ENCODE results near the gene GINS2.

Gene GINS2

DNA sequence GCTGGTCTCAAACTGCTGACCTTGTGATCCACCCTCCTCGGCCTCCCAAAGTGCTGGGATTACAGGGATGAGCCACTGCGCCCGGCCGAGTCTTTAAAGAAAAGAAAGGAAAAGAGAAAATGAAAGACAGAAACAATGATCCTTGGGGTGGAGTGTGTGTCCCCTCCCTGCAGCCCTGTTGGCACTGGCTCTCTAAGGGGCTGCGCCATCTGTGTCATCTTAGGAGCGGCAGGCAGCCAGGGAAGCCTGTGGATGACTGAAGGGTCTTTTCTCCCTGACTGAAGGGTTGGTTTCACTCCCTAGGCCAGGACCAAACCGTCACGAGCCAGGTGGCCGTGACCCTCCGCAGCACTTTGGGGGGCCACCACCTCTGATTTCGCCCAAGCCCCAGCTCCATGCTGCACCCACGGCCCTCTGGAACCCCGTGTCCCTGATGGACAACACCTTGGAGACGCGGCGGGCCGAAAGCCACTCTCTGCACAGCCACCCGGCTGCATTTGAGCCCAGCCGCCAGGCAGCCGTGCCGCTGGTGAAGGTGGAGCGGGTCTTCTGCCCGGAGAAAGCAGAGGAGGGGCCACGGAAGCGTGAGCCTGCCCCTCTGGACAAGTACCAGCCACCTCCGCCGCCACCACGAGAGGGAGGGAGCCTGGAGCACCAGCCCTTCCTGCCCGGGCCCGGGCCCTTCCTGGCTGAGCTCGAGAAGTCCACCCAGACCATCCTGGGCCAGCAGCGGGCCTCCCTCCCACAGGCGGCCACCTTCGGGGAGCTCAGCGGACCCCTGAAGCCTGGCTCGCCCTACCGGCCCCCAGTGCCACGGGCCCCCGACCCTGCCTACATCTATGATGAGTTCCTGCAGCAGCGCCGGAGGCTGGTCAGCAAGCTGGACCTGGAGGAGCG lies 27.7 kb downstream of the GINS2 start:
- Histone ChIP-seq H3K27ac (no peak overlapping the region), H3K4me3 (no peak overlapping the region)
- TF ChIP-seq, protein P1, sequence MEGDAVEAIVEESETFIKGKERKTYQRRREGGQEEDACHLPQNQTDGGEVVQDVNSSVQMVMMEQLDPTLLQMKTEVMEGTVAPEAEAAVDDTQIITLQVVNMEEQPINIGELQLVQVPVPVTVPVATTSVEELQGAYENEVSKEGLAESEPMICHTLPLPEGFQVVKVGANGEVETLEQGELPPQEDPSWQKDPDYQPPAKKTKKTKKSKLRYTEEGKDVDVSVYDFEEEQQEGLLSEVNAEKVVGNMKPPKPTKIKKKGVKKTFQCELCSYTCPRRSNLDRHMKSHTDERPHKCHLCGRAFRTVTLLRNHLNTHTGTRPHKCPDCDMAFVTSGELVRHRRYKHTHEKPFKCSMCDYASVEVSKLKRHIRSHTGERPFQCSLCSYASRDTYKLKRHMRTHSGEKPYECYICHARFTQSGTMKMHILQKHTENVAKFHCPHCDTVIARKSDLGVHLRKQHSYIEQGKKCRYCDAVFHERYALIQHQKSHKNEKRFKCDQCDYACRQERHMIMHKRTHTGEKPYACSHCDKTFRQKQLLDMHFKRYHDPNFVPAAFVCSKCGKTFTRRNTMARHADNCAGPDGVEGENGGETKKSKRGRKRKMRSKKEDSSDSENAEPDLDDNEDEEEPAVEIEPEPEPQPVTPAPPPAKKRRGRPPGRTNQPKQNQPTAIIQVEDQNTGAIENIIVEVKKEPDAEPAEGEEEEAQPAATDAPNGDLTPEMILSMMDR (IDR thresholded peaks at IDR 0.05): no peak
- DNase-seq (ENCODE audit: low spot score): no peak

DNA sequence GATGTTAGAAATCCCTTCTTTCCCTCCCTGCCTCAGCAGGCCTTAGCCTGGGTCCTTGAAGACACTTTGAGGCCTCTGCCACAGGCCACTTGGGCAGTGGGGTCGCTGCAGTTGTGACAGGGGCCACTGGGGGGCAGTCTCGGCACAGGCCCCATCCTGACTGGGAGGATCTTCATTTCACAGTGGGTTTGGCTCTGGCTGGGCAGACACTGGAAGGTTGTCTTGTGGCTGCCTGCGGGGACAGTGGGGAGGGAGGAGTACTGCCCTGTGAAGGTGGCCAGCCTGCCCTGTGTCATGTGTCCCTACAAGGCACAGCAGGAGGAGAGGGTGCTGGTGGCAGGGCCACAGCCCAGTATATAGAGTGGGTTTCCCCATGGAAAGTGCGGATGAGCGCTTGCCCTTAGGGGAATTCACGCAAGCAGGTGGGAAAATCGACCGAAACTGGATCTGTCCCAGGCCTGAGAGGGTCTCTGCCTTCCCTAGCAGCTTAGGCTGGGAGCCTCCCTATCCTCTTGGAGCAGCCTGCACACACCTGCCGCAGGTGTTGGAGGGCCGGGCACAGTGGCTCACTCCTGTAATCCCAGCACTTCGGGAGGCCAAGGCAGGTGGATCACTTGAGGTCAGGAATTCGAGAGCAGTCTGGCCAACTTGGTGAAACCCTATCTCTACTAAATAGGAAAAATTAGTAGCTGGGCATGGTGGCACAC lies 28.8 kb downstream of the GINS2 start:
- no peak for DNase-seq (ENCODE audit: low spot score)
- Histone ChIP-seq H3K4me3 (no peak overlapping the region), H3K27ac (no peak overlapping the region)
- TF ChIP-seq, protein P1 (IDR thresholded peaks at IDR 0.05): peak; percentile 67

DNA sequence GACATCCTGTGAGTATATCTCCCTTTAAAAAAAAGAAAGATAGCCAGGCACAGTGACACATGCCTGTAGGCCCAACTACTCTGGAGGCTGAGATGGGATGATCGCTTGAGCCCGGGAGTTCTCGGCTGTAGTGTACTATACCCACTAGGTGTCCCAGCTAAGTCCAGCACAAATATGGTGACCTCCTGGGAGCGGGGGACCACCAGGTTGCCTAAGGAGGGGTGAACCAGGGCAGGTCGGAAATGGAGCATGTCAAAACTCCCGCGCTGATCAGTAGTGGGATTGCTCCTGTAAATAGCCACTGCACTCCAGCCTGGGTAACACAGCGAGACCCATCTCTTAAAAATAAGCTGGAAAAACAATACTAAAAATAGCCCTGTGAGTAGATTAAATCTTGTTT lies 29.4 kb downstream of the GINS2 start:
- Histone ChIP-seq H3K27ac (no peak overlapping the region), H3K4me3 (no peak overlapping the region)
- no peak for DNase-seq (ENCODE audit: low spot score)
- TF ChIP-seq, protein P1 (IDR thresholded peaks at IDR 0.05): no peak

DNA sequence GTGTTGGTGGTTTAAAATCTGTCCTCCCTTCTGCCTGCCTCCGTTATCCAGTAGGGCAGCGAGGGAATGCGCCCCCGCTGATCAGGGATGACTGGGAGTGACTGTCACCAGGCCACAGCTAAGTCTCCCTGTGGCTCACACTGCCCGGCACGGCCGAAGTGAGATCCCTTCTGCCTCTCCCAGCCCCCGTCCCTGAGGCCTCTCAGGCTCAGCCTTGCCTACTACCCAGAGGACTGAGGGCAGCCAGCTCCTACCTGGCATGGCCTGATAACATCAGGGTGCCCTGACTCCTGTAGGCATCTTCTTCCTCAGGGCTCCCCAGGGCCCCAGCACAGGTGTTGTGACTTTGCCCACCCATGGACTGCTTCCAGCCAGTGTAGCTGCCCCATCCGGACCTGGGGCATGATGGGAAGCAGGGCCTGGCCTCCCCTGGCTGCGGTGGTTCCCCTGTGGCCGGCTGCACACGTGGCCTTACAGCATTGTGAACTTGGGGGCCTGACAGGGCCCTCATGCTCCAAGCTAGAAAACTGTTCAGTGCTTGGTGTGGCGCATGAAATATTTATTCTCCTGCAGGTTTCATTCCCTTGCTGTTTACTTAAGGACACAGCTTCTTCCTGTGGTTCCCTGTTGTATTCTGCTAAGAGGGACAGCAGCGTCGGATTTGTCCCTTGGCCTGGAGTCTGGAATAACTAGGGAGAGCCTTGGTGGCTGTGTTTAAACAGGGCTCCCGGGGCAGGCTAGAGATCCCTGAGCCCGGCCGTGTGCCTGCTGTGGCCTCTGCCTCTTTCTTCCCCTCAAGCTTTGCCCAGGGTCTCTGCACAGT lies 30.0 kb downstream of the GINS2 start:
- H3K27ac ChIP-seq: no peak overlapping the region
- no peak overlapping the region for H3K4me3 ChIP-seq
- DNase-seq (ENCODE audit: low spot score): no peak
- TF ChIP-seq, protein P1 (IDR thresholded peaks at IDR 0.05): no peak

DNA sequence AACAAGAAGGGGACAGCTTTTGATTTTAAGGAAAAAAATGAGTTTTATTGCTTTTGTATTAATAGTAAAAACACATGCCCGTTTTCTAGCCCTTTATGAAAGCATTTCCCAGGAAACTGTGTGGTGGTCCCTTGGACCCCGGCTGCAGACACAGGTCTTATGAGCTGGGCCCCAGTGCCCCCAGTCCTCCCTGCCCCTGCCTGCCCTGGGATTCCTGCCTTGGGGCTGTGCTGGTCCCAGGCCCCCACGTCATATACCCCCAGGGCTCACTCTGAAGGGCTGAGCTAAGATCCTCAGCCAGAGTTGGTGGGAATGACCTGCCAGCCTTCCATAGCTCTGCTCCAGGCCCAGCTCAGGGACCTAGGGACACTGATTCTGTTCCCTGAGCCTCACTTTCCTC lies 30.8 kb downstream of the GINS2 start:
- DNase-seq (ENCODE audit: low spot score): no peak
- Histone ChIP-seq H3K4me3 (no peak overlapping the region), H3K27ac (no peak overlapping the region)
- TF ChIP-seq, protein P1 (IDR thresholded peaks at IDR 0.05): no peak

DNA sequence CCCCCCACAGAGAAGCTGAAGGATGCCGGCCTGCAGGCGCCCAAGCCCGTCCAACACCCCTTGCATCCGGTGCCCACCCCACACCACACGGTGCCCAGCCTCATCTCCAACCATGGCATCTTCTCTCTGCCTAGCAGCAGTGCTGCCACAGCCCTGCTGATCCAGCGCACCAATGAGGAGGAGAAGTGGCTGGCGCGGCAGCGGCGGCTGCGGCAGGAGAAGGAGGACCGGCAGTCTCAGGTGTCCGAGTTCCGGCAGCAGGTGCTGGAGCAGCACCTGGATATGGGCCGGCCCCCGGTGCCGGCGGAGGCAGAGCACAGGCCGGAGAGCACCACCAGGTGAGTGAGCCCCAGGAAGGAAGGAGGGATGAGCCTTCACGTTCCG lies 31.5 kb downstream of the GINS2 start:
- no peak overlapping the region for H3K4me3 ChIP-seq
- no peak for DNase-seq (ENCODE audit: low spot score)
- H3K27ac ChIP-seq: no peak overlapping the region
- TF ChIP-seq, protein P1 (IDR thresholded peaks at IDR 0.05): no peak
